GM18511 (cell line): ENCODE data around the gene BTBD8.

ENCODE experiments used
- ATAC-seq: cut with Tn5 transposase; IDR thresholded peaks from one replicate; pipeline ENCODE4 v1.9.1; 2021; ENCODE audit warnings: mild to moderate bottlenecking, moderate library complexity; ENCODE audit not compliant: unreplicated experiment

Gene BTBD8

DNA sequence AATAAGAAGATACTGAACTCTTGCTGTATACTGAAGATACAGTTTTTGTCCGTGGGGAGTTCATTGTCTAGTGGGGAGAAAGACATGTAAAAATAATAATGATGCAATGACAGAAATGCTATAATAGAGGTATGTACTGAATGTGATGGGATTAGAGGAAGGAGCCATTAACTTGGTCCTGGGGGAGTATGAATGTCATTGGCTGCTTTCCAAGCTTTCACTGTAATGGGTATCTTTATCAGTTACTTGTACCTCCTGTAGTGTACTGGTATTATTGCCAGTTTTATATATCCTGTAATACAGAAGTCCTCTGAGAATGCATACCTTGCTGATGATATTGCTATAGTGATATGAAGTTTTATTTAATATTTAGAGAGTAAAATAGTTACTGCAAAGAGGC is 7.4 kb downstream of the BTBD8 start:
- no peak for ATAC-seq

DNA sequence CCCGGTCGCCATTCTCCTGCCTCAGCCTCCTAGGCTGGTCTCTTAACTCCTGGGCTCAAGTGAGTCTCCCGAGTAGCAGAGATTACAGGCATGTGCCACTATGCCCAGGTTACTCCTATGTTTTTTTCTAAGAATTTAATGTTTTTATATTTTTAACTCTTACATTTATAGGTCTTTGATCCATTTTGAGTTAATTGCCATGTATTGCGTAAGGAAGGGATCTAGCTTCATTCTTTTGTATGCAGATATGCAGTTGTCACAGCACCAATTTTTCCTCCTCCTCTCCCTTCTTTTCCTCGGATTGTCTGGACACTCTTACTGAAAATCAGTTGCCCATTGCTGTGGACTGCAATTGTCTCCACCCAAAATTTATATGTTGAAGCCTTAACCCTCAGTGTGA is 11.5 kb downstream of the BTBD8 start:
- ATAC-seq: no peak

GRCh38 chr1:92094090-92094489 is 13.9 kb downstream of the BTBD8 start:
- no peak for ATAC-seq

DNA sequence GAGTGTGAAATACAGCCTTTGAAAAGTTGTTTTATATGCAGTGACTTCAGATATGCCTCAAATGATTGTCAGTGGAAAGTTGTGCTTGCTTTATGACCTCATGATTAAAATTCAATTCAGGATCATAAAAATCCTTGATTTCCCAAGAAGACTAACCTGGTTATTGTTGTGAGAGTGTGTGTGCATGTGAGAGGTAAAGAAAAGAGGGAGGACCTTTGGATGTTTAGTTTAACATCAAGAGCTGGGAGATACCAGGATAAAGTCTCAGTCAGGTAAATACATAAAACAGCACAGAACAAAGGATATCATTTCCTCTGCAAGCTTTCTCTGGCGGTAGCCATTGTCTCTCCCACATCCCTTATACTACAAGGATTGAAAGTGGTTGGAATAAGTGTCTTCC is 14.4 kb downstream of the BTBD8 start:
- ATAC-seq: no peak

- ATAC-seq: no peak
These were observed 15.7 kb downstream of the BTBD8 start for GRCh38 chr1:92095874-92096273.

DNA sequence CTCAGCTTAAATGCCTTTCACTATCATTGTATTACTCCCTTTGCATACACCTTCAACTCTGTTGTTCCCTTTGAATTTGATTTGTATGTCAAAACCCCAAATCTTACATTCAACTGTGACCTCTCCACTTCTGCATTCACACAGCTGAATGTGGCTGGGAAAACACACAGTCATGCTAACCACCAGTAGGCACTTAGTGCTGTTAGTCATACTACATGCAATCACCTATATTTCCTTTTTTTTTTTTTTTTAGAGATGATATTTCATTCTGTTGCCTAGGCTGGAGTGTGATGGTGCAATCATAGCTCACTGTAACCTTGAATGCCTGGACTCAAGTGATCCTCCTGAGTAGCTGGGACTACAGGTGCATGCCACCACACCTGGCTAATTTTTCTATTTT is 16.2 kb downstream of the BTBD8 start:
- ATAC-seq: no peak

- ATAC-seq: no peak
These were observed 25.5 kb downstream of the BTBD8 start for GRCh38 chr1:92105546-92106081.

DNA sequence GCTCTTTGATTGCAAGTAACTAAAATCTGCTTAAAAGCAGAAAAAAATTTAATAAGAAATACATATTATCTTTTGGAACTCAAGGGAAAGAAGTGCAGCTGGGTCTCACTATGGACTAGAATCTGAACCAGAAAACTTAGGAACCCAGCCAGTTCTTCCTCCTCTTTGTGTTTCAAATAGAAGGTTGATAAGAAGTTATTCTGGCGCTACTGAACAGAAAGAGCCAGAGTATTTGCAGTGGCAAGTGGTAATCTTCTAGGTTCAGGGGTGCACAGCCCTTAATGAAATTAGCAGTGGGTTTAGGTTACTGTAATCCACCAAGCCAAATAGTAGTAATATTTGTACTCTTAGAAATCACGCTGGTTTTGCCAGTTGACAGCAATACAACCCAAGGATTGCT is 28.5 kb downstream of the BTBD8 start:
- ATAC-seq: no peak

DNA sequence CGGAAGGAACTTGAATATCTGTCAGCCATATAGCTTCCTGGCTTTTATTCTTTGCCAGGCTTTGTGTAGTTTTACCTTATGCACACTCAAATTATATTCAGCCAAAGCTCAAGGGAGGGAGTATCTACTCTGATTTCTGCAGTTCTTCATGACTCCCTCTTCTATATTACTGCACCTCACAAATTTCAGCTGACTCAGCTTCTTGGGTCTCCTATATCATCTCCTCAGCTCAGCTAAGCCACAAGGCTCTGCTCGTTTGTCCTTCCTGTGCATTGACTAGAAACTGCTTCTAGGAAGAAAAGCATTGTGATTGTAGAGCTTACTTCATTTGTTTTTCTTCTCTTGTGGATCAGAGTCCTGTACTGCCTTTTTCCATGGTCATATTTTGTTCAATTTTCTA is 37.4 kb downstream of the BTBD8 start:
- ATAC-seq: no peak

DNA sequence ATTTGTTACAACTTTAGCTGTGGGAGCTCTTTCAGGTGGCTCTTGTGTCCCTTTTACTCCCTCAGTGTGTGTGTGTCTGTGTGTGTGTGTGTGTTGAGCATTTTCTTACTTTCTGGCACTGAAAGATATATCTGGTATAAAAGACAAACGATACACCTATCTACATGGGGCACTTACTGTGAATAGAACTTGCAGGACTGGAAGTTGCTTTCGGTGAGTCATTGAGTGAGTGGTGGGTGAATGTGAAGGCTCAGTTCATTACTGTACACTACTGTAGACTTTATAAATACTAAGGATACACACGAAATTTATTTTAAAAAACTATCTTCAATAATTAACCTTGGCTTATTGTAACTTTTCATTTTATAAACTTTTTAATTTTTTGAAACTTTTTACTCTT is 38.7 kb downstream of the BTBD8 start:
- ATAC-seq: no peak

GRCh38 chr1:92123868-92124267 is 43.7 kb downstream of the BTBD8 start:
- ATAC-seq: no peak

DNA sequence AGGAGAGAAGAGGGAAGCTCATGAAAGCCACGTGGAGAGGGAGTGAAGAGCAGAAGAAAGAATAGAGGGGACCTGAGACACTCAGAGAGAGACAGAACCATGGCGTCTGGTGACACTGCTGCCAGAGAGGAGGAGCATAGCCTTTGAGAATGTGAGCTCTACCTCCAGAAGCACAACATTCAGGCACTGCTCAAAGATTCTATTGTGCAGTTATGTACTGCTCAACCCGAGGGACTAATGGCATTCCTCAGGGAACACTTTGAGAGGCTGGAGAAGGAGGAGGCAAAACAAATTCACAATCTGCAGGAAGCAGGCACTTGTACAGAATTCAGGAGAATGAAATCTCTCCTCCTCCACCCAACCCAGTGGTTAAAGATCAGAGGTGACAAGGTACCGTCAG is 45.1 kb downstream of the BTBD8 start:
- ATAC-seq: no peak

- ATAC-seq: no peak
These were observed 45.9 kb downstream of the BTBD8 start for GRCh38 chr1:92126088-92126487.

- no peak for ATAC-seq
These were observed 54.2 kb downstream of the BTBD8 start for GRCh38 chr1:92134331-92134730.

DNA sequence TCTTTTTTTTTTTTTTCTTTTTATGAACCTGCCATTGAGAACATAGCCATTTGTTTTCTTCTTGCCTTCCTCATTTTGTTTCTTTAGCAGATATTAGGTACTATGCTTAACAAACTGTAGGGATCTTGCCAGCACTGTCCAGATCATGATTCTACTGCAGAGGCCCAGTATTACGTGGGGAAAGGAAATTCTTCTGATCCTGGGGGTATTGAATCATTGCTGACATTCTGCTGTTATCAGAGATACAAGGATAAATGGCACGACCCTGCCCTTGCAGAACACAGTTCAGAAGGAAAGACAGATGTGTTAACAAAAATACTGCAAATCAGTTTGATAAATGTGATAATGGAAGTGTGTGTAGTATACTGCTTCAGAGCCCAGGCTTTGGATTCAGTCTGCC is 56.2 kb downstream of the BTBD8 start:
- ATAC-seq: no peak

DNA sequence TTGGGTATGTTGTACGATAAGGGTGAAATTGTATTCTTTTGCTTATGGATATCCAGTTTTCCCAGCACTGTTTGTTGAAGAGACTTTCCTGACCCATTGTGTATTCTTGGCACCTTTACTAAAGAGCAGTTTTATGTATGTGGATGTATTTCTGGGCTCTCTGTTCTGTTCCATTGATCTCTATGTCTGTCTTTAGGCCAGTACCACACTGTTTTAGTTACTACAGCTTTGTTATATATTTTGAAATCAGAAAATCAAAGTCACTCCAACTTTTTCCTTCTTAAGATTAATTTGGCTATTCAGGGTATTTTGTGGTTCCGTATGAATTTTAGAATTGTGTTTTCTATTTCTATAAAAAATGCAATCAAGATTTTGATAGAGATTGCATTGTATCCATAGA is 74.8 kb downstream of the BTBD8 start:
- ATAC-seq: no peak

GRCh38 chr1:92159593-92159992 is 79.4 kb downstream of the BTBD8 start:
- no peak for ATAC-seq

DNA sequence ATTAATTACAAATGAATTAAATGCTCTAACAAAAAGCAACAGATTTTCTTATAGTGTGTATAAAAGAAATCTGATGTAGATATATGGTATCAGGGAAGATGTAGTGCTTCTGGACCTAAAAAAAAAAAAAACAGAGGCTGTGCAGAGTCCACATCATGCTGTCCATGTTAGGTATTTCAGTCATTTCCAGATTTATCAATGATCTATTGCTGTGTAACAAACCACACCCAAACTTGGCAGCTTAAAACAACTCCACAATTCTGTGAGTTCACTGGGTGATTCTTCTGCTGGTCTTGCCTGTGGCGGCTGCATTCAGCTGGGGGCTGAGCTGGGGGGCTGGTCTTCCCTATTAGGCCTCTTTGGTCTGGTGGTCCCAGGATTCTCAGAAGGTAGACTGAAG is 85.2 kb downstream of the BTBD8 start:
- ATAC-seq: no peak

GRCh38 chr1:92167151-92167550 is 87.0 kb downstream of the BTBD8 start:
- ATAC-seq: no peak

DNA sequence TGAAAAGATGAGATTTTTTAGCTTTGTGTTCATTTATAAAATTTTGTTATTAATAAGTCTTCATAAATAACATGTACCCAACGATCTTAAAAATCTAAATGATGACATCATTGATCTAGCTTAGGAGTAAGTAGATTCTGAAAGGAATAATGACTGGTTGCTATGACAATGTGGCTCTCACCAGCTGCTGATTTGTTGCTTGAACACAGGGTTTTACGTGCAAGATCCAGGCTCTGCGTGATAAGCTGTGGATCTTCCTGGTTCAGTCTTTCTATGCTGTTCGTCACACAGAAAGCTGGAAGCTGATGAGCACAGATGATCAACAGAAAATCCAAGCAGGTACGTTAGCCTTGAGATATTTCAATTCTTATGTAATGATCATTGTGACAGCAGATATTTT is 88.5 kb downstream of the BTBD8 start:
- ATAC-seq: no peak

DNA sequence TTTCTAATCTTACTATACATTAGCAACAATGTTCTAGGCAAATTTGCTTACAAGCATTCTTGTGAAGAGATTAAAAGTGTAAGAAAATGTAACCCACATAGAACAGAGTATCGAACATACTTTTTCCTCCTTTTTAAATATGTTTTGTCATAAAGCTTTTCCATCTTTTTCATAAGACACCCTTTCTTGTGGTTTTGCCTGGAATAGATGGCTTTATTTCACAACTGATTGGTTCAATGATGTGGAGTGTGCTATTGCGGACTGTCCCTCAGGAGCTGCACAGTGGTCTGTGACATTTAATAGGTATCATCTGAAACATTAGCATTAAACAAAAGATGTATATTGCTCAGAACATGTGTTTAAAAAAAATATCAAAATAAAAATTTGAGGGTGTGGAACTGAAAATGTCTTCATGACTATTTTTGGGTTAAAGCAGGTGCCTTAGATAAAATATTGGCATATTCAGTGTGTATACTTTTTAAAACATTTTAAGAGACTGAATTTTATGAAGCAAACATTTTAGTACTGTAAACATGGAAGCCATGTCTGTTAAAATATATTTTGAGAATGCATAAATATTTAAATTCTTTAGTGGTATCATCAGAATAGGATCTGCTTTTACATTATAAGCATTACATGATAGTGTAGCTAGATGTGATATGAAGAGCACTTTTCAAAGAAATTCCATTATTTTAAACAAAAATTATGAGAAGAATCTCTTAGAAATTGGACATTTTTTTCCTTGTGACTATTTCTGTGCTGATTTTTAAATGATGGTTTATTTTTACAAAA is 89.3 kb downstream of the BTBD8 start:
- ATAC-seq: no peak

GRCh38 chr1:92184632-92185031 is 104.5 kb downstream of the BTBD8 start:
- ATAC-seq: no peak

- no peak for ATAC-seq
These were observed 105.9 kb downstream of the BTBD8 start for GRCh38 chr1:92186081-92186480.
